Stimulated activated CD4-positive, alpha-beta T cell treated with anti-CD3 and anti-CD28 coated beads, Interleukin-2, amount 100 ng/mL, for 24 hours (primary cell): ENCODE data around the gene TCERG1L.

ENCODE experiments used
- DNase-seq, 2 donors: peaks; one replicate each; pipeline ENCODE4 v3.0.0-alpha.2; 2020

TCERG1L gene

GRCh38 chr10:131270461-131271190 lies 40.9 kb downstream of the TCERG1L start:
- no peak for DNase-seq

GRCh38 chr10:131269776-131270460 lies 41.6 kb downstream of the TCERG1L start:
- DNase-seq: no peak

- no peak for DNase-seq
Observed at GRCh38 chr10:131267814-131268095, 43.8 kb downstream of the TCERG1L start.

GRCh38 chr10:131266936-131267813 lies 44.3 kb downstream of the TCERG1L start:
- no peak for DNase-seq

- DNase-seq: no peak
Observed at GRCh38 chr10:131264110-131264788, 47.3 kb downstream of the TCERG1L start.

GRCh38 chr10:131261890-131262475 lies 49.5 kb downstream of the TCERG1L start:
- DNase-seq: no peak

GRCh38 chr10:131260452-131261211 lies 50.9 kb downstream of the TCERG1L start:
- DNase-seq: no peak

- no peak for DNase-seq
Observed at GRCh38 chr10:131260031-131260430, 51.5 kb downstream of the TCERG1L start.

- DNase-seq: no peak
Observed at GRCh38 chr10:131259535-131259934, 52.0 kb downstream of the TCERG1L start.

GRCh38 chr10:131258256-131258655 lies 53.3 kb downstream of the TCERG1L start:
- DNase-seq: no peak

- DNase-seq: no peak
Observed at GRCh38 chr10:131257027-131257426, 54.5 kb downstream of the TCERG1L start.

GRCh38 chr10:131254859-131255252 lies 56.7 kb downstream of the TCERG1L start:
- no peak for DNase-seq

- no peak for DNase-seq
Observed at GRCh38 chr10:131253931-131254858, 57.3 kb downstream of the TCERG1L start.

- DNase-seq: no peak
Observed at GRCh38 chr10:131252567-131253276, 58.8 kb downstream of the TCERG1L start.

GRCh38 chr10:131251146-131251541 lies 60.4 kb downstream of the TCERG1L start:
- DNase-seq: no peak

GRCh38 chr10:131250454-131251145 lies 60.9 kb downstream of the TCERG1L start:
- DNase-seq: no peak

- DNase-seq: no peak
Observed at GRCh38 chr10:131249955-131250344, 61.6 kb downstream of the TCERG1L start.

GRCh38 chr10:131249238-131249954 lies 62.1 kb downstream of the TCERG1L start:
- DNase-seq: no peak
